ENCODE results near the gene CST9.

- no peak for TF ChIP-seq CTCF (IDR thresholded peaks at IDR 0.05 in 2 of 3, conservative IDR thresholded peaks at IDR 0.05 in 1 of 3; ENCODE audit: control insufficient read depth in 2 of 3, extremely low read depth in 1 of 3, insufficient read depth in 1 of 3, low read depth in 3 of 3, low read length in 3 of 3)
- TF ChIP-seq, protein P1, sequence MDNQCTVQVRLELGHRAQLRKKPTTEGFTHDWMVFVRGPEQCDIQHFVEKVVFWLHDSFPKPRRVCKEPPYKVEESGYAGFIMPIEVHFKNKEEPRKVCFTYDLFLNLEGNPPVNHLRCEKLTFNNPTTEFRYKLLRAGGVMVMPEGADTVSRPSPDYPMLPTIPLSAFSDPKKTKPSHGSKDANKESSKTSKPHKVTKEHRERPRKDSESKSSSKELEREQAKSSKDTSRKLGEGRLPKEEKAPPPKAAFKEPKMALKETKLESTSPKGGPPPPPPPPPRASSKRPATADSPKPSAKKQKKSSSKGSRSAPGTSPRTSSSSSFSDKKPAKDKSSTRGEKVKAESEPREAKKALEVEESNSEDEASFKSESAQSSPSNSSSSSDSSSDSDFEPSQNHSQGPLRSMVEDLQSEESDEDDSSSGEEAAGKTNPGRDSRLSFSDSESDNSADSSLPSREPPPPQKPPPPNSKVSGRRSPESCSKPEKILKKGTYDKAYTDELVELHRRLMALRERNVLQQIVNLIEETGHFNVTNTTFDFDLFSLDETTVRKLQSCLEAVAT (IDR thresholded peaks at IDR 0.05) = no peak
- TF ChIP-seq, protein P2, sequence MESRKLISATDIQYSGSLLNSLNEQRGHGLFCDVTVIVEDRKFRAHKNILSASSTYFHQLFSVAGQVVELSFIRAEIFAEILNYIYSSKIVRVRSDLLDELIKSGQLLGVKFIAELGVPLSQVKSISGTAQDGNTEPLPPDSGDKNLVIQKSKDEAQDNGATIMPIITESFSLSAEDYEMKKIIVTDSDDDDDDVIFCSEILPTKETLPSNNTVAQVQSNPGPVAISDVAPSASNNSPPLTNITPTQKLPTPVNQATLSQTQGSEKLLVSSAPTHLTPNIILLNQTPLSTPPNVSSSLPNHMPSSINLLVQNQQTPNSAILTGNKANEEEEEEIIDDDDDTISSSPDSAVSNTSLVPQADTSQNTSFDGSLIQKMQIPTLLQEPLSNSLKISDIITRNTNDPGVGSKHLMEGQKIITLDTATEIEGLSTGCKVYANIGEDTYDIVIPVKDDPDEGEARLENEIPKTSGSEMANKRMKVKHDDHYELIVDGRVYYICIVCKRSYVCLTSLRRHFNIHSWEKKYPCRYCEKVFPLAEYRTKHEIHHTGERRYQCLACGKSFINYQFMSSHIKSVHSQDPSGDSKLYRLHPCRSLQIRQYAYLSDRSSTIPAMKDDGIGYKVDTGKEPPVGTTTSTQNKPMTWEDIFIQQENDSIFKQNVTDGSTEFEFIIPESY (IDR thresholded peaks at IDR 0.05) = no peak
- no peak for TF ChIP-seq YY1 (IDR thresholded peaks at IDR 0.05; ENCODE audit: low read depth, low read length)
- TF ChIP-seq SP1 (IDR thresholded peaks at IDR 0.05; ENCODE audit: low read depth, low read length) = no peak
- TF ChIP-seq TAF1 (IDR thresholded peaks at IDR 0.05; ENCODE audit: borderline replicate concordance, low read depth, low read length) = no peak
- TF ChIP-seq SMAD1 (IDR thresholded peaks at IDR 0.05; ENCODE audit: low read depth, partially characterized antibody) = no peak
- TF ChIP-seq ZSCAN29 (IDR thresholded peaks at IDR 0.05) = no peak
- no peak for TF ChIP-seq ESRRA (IDR thresholded peaks at IDR 0.05; ENCODE audit: low read length)
- TF ChIP-seq CEBPB (IDR thresholded peaks at IDR 0.05; ENCODE audit: borderline replicate concordance in 1 of 2, low read depth in 2 of 2, low read length in 2 of 2) = no peak
- no peak; the same call in 1 of the 2 replicates for TF ChIP-seq DPF2 (IDR thresholded peaks at IDR 0.05)
- TF ChIP-seq SIN3A (IDR thresholded peaks at IDR 0.05; ENCODE audit: low read depth, low read length) = no peak
- TF ChIP-seq SREBF2 (IDR thresholded peaks at IDR 0.05; ENCODE audit: low read length) = no peak
These were observed 17.2 kb upstream of the CST9 start for GRCh38 chr20:23622839-23623343.
